Smooth muscle cell (in vitro differentiated cells): Measurements from ENCODE around the gene IBA57. TPM values are rescaled to one million over a fixed set of nuclear protein-coding genes. Genes with fewer than 3 reads are reported as not detected.

Experiments used
- DNase-seq: peaks from one replicate; lab custom pipeline; 2025; ENCODE audit not compliant: unreplicated experiment; lab: John Stamatoyannopoulos, UW
- H2AFZ ChIP-seq: fragments of 200-600 bp; sonication (generic); 2 replicates; pipeline ENCODE4 v1.6.0; 2016; ENCODE audit warnings: antibody characterized with exemption, low read depth, mild to moderate bottlenecking
- H3F3A ChIP-seq: fragments of 200-600 bp; sonication (generic); 2 replicates; pipeline ENCODE4 v1.6.0; 2017; ENCODE audit warnings: antibody characterized with exemption, low read depth
- H3K27ac ChIP-seq: fragments of 200-600 bp; sonication (generic); 2 replicates; pipeline ENCODE4 v1.5.1; 2016; ENCODE audit warnings: low read depth, mild to moderate bottlenecking
- H3K27me3 ChIP-seq: fragments of 200-600 bp; sonication (generic); 2 replicates; pipeline ENCODE4 v1.6.1; 2016; ENCODE audit warnings: low read depth, mild to moderate bottlenecking
- H3K36me3 ChIP-seq: fragments of 200-600 bp; sonication (generic); 2 replicates; pipeline ENCODE4 v1.5.1; 2016; ENCODE audit warnings: low read depth
- H3K4me1 ChIP-seq: fragments of 200-600 bp; sonication (generic); 2 replicates; pipeline ENCODE4 v1.5.1; 2016; ENCODE audit warnings: low read depth
- H3K4me2 ChIP-seq: fragments of 200-600 bp; sonication (generic); 2 replicates; pipeline ENCODE4 v1.6.0; 2016; ENCODE audit warnings: mild to moderate bottlenecking
- H3K4me3 ChIP-seq: fragments of 200-600 bp; sonication (generic); 2 replicates; pipeline ENCODE4 v1.5.1; 2016; ENCODE audit warnings: mild to moderate bottlenecking
- H3K79me2 ChIP-seq: fragments of 200-600 bp; sonication (generic); 2 replicates; pipeline ENCODE4 v1.6.0; 2016; ENCODE audit warnings: low read depth, mild to moderate bottlenecking
- H3K9ac ChIP-seq: fragments of 200-600 bp; sonication (generic); 2 replicates; pipeline ENCODE4 v1.6.0; 2016; ENCODE audit warnings: low read depth
- H3K9me3 ChIP-seq: fragments of 200-600 bp; sonication (generic); replicated peaks from 2 replicates; pipeline ENCODE4 v1.5.1; 2016; ENCODE audit warnings: low read depth
- H4K20me1 ChIP-seq: fragments of 200-600 bp; sonication (generic); 2 replicates; pipeline ENCODE4 v1.6.0; 2016; ENCODE audit warnings: low read depth
- WGBS: methylation state at CpG from one replicate; pipeline ENCODE4 v1.1.7; 2016; ENCODE audit warnings: low lambda C conversion rate; 5-methylcytosine and 5-hydroxymethylcytosine counted together
- polyA plus RNA-seq: library from polyadenylated mRNA; unstranded; fragments of >200 nt; fragmentation: Nextera tagmentation; extraction: Ambion mirVana; gene quantifications from 2 replicates; pipeline ENCODE4 v1.2.1, GENCODE V29; 2016
- total RNA-seq: library from RNA; depleted of rRNA; stranded (reverse); fragments of >200 nt; gene quantifications from 2 replicates; pipeline ENCODE4 v1.2.3, GENCODE V29; 2014
- TF ChIP-seq, protein P1 (sequence below): fragments of 200-600 bp; sonication (generic); IDR thresholded peaks from 2 replicates; pipeline ENCODE4 v1.5.1; 2017; ENCODE audit warnings: borderline replicate concordance, mild to moderate bottlenecking, antibody characterized with exemption; ENCODE audit not compliant: insufficient read depth, poor library complexity, severe bottlenecking

IBA57 gene
- total and polyA plus RNA-seq, 2 experiments from 2014 or later: 1.6 to 1.8 TPM

DNA sequence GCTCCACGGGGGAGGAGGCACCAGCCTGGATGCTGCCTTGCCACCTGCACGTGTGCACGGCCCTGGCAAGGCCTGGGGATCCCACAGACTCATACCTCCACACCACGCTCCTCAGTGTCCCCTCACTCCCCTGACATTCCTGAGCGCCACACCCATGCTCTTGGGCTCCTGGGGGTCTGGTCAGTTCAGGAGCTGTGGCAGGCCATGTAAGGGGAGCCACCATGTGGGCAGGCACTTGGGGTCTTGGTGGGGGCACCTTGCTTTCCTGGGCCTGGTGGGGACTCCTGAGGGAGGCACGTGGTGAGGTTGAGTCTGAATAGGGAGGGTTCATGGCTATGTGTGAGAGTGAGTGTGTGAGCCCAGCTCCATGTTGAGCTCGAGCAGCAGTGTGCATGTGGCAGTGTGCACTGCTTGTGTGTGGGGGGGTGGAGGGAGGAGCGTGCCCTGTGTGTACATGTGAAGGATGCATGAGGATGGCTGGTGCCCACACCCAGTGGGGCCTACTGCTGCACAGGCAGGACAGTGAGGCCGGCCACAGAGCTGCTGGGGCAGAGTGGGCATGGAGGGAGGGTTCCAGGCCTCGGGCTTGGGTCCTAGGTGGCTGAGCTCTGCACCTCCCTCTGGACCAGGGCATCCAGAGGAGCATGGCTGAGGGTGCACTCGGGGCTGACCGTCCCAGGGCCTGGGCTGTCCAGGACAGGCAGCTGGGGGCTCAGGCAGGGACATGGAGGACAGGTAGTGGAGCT is 14.3 kb upstream of the IBA57 start:
- Histone ChIP-seq H2AFZ (no peak overlapping the region), H3K36me3 (no peaks in the 10 kb centered on the region), H3F3A (no peaks in the 10 kb centered on the region), H3K4me1 (peaks cover 8% of the 10 kb centered on the region), H3K27ac (no peak overlapping the region), H3K4me2 (no peak overlapping the region), H3K9ac (no peak overlapping the region), H3K9me3 (no peaks in the 10 kb centered on the region), H3K4me3 (no peak overlapping the region), H3K27me3 (no peaks in the 10 kb centered on the region), H4K20me1 (peaks cover 45% of the 10 kb centered on the region), H3K79me2 (no peaks in the 10 kb centered on the region)
- no peak for DNase-seq
- TF ChIP-seq, protein P1, sequence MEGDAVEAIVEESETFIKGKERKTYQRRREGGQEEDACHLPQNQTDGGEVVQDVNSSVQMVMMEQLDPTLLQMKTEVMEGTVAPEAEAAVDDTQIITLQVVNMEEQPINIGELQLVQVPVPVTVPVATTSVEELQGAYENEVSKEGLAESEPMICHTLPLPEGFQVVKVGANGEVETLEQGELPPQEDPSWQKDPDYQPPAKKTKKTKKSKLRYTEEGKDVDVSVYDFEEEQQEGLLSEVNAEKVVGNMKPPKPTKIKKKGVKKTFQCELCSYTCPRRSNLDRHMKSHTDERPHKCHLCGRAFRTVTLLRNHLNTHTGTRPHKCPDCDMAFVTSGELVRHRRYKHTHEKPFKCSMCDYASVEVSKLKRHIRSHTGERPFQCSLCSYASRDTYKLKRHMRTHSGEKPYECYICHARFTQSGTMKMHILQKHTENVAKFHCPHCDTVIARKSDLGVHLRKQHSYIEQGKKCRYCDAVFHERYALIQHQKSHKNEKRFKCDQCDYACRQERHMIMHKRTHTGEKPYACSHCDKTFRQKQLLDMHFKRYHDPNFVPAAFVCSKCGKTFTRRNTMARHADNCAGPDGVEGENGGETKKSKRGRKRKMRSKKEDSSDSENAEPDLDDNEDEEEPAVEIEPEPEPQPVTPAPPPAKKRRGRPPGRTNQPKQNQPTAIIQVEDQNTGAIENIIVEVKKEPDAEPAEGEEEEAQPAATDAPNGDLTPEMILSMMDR: no peak
- WGBS: 93% methylated on average over 12 of the region's 12 CpGs

DNA sequence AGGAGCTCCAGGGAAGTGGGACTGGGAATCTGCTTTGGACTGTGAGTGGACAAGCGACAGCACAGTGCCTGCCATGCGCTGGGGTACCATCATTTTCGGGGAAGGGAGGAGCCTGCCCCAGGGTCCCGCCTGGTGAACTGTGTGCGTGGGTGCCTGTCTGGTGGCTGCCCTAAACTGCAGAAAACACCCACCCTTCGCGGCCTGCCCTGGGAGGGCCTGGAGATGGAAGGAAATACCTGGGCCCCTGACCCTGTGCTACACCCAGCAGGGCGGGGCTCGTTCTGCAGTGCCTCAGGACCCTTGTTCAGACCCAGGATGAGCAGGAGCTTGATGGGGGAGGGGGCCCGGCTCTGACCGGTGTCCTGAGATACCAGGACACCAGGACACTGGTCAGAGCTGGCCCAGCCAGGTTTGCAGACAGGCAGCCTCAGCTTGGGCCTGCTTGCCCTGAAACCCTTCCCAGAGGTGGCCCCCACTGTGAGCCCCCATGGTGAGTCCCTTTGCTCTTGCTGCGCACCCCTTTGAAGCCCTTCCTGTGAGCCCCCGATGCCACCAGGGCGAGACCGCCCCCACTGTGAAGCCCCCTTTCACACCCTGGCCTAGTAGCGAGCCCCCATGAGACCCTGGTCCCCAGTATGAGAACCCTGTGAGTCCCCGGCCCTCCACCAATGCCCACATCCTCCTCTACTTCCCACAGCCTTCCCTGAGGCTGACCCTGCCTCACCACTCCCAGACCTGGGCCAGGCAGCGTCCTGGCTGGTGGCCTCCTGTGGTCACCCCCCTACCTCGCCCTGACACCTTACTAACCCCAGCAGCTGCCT is 13.3 kb upstream of the IBA57 start:
- peaks cover 8% of the 10 kb centered on the region for H3K4me1 ChIP-seq
- H3K27me3 ChIP-seq: no peaks in the 10 kb centered on the region
- H3K79me2 ChIP-seq: no peaks in the 10 kb centered on the region
- no peaks in the 10 kb centered on the region for H3K9me3 ChIP-seq
- H2AFZ ChIP-seq: no peak overlapping the region
- H3K36me3 ChIP-seq: no peaks in the 10 kb centered on the region
- TF ChIP-seq, protein P1: no peak
- peaks cover 35% of the 10 kb centered on the region for H4K20me1 ChIP-seq
- H3K4me3 ChIP-seq: no peak overlapping the region
- WGBS: 92% methylated on average over 19 of the region's 19 CpGs
- no peak overlapping the region for H3K9ac ChIP-seq
- H3K4me2 ChIP-seq: no peak overlapping the region
- no peak overlapping the region for H3K27ac ChIP-seq
- H3F3A ChIP-seq: no peaks in the 10 kb centered on the region
- no peak for DNase-seq

DNA sequence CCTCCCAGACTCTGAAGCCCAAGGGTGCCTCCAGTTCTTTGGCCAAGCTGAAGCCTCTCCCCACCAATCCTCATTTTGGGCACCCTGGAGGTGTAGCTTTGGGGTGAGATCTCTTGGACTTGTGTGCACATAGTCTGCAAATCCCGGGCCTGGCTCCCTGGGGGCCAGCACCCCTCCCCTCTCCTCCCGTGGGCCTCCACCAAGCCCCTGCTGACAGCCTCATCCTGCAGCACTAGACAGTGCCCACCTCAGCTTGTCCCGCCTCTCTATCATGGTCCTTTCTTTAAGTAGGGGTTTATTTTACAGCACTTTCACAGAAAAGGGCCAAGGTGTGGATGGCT is 12.7 kb upstream of the IBA57 start:
- H3K9me3 ChIP-seq: no peaks in the 10 kb centered on the region
- no peaks in the 10 kb centered on the region for H3K36me3 ChIP-seq
- no peaks in the 10 kb centered on the region for H3F3A ChIP-seq
- H3K4me2 ChIP-seq: no peak overlapping the region
- 94% methylated on average over 3 of the region's 3 CpGs for WGBS
- no peak for DNase-seq
- no peaks in the 10 kb centered on the region for H3K79me2 ChIP-seq
- H2AFZ ChIP-seq: no peak overlapping the region
- no peak overlapping the region for H3K9ac ChIP-seq
- no peak overlapping the region for H3K27ac ChIP-seq
- H3K4me1 ChIP-seq: peaks cover 8% of the 10 kb centered on the region
- TF ChIP-seq, protein P1: no peak
- peaks cover 29% of the 10 kb centered on the region for H4K20me1 ChIP-seq
- no peaks in the 10 kb centered on the region for H3K27me3 ChIP-seq
- no peak overlapping the region for H3K4me3 ChIP-seq
